Mammary epithelial cell (primary cell): ENCODE results near the gene BOLA3.
"Not testable (repeated sequence)": the region's sequence is repeated elsewhere in the genome, so short reads cannot be mapped to it uniquely, and the experiment has no call there.

Source experiments
- EZH2 ChIP-seq: IDR thresholded peaks from 2 replicates; pipeline ENCODE4 v1.6.1; 2012; ENCODE audit warnings: low read length, inconsistent platforms, borderline replicate concordance
- TF ChIP-seq, protein P1 (sequence below), 2 donors: IDR thresholded peaks in 1 of 2; conservative IDR thresholded peaks in 1 of 2; 2 replicates each; pipeline ENCODE4 v1.5.1; 2011 to 2012; ENCODE audit warnings: inconsistent platforms in 2 of 2, low read length in 2 of 2, mild to moderate bottlenecking in 2 of 2, control low read depth in 1 of 2, low read depth in 1 of 2; ENCODE audit not compliant: insufficient read depth in 1 of 2; ENCODE audit errors: extremely low read depth in 1 of 2

DNA sequence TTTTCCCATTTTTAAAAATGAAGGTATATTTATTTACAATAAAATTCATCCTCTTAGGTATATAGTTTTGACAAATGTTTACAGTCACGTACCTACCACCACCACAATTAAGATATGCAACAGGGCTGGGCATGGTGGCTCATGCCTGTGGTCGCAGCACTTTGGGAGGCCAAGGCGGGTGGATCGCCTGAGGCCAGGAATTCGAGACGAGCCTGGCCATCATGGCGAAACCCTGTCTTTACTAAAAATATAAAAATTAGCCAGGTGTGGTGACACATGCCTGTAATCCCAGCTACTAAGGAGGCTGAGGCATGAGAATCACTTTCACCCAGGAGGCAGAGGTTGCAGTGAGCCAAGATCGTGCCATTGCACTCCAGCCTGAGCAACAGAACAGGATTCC lies 59.0 kb downstream of the BOLA3 start:
- TF ChIP-seq, protein P1, sequence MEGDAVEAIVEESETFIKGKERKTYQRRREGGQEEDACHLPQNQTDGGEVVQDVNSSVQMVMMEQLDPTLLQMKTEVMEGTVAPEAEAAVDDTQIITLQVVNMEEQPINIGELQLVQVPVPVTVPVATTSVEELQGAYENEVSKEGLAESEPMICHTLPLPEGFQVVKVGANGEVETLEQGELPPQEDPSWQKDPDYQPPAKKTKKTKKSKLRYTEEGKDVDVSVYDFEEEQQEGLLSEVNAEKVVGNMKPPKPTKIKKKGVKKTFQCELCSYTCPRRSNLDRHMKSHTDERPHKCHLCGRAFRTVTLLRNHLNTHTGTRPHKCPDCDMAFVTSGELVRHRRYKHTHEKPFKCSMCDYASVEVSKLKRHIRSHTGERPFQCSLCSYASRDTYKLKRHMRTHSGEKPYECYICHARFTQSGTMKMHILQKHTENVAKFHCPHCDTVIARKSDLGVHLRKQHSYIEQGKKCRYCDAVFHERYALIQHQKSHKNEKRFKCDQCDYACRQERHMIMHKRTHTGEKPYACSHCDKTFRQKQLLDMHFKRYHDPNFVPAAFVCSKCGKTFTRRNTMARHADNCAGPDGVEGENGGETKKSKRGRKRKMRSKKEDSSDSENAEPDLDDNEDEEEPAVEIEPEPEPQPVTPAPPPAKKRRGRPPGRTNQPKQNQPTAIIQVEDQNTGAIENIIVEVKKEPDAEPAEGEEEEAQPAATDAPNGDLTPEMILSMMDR (conservative IDR thresholded peaks at IDR 0.05 in 1 of 2, IDR thresholded peaks at IDR 0.05 in 1 of 2; ENCODE audit: extremely low read depth in 1 of 2, insufficient read depth in 1 of 2, low read depth in 1 of 2, low read length in 2 of 2): not testable (repeated sequence)
- not testable (repeated sequence) for TF ChIP-seq EZH2
